ENCODE measurements around the gene PRKAG3.

PRKAG3 gene

DNA sequence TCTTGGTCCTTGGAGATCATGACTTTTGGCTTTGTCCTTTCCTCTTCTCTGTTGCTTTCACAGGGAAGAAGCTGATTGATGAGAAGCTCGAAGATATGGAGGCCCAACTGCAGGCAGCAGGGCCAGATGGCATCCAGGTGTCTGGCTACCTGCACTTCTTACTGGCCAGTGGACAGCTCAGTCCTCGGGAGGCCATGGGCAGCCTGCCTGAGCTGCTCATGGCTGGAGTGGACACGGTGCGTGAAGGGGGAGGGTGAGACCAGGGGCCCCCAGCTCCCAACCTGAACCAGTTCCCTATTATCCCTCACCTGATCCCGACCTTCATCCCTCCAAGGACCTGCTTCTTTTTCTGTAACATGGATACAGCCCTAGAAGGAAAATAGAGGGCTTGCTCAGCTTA lies 18.7 kb downstream of the PRKAG3 start:
- DNase-seq = no peak

DNA sequence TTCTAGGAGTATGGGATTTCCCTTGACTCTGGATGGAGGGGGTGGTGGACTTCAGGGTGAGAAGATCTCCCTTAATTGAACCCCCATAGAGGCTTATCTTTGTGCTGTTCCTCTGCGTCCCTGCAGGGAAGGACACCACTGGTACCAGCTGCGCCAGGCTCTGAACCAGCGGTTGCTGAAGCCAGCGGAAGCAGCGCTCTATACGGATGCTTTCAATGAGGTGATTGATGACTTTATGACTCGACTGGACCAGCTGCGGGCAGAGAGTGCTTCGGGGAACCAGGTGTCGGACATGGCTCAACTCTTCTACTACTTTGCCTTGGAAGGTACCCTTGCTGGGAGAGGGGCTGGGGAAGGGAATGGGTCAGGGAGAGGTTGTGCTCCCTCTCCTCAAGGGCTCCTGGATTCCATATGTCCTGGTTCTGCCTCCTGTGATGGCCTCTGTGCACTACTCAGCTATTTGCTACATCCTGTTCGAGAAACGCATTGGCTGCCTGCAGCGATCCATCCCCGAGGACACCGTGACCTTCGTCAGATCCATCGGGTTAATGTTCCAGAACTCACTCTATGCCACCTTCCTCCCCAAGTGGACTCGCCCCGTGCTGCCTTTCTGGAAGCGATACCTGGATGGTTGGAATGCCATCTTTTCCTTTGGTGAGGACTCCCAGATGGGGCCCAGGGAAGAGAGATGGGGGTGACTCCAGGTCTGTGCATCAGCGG lies 19.3 kb downstream of the PRKAG3 start:
- no peak for DNase-seq

DNA sequence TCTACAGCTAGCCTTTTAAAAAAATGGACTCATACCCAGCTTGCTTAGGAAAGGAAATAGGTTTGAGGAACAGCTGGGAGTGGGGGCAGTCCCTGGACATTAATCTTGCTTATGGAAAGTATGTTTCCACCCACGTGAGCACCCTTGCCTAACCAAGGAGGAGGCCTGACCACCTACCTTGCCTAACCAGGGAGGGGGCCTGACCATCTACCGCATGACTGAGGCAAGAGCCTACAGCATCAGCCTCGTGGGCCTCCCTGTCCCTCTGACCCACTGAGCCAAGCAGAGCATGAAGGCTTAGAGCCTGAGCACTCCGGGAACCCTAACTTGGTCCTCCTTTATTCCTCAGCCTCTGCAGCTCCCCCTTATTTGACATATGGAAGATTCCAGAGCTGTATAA lies 20.2 kb downstream of the PRKAG3 start:
- DNase-seq = no peak

DNA sequence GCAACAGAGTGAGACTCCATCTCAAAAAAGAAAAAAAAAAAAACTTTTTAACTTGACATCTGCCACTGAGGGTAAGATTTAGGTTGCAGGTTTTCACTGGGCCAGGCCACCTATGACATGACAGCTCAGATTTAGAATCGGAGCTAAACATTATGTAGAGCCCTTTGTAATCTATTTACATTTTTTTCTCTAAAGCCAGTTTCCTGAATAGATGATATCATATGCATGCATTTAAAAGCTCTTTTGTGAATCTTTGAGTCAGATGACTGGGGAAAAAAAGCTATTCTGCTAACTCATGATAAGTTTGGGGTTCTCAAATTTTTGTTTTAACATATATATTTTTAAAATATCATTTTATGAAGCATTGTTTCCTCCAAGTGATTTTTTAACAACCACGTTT lies 21.3 kb downstream of the PRKAG3 start:
- no peak for DNase-seq

DNA sequence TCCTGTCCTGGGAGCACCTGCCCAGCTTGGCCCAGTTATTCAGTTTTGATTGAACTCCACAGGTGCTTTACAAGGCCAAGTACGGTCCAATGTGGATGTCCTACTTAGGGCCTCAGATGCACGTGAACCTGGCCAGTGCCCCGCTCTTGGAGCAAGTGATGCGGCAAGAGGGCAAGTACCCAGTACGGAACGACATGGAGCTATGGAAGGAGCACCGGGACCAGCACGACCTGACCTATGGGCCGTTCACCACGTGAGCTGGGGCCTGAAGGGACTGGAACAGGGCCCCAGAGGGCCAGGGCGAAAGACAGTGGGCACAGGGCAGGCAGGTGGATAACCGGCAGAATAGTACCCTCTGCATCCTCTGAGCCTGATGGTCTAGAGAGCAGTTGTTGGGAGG lies 22.1 kb downstream of the PRKAG3 start:
- DNase-seq = no peak

DNA sequence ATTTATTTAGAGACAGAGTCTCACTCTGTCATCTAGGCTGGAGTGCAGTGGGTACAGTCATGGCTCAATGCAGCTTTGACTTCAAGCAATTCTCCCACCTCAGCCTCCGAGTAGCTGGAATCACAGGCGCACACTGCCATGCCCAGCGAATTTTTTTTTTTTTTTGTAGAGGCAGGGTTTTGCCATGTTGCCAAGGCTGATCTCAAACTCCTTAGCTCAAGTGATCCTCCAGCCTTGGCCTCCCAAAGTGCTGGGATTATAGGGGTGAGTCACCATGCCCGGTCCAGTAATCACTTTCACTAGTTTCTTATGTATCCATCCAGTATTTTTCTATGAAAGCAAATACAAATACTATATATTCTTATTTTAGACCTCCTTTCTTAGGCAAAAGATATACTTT lies 24.0 kb downstream of the PRKAG3 start:
- DNase-seq = no peak

DNA sequence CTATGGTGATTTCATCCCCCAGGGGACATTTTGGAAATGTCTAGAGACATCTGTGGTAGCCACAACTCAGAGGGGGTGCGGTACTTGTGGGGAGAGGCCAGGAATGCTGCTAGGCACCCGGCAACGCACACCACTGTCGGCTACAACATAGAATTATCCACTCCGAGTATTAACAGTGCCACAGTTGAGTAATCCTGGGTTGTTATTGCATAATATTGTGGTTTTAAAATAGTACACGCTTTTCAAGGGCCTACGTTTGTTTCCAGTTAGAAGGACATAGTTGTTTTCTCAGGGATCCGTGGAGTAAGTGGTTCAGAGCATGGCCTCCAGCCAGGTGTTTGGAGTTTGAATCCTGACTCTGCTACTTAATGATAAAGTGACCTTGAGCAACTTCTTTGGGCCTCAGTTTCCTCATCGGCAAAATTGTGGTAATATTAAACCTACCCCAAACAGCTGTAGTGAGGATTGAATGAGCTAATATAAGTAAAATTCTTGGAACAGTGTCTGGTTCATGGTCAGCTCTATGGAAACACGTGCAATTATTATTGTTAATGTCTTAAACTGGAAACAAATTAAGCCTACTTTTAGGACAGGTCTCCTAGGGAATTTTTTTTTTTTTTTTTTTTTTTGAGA lies 25.1 kb downstream of the PRKAG3 start:
- no peak for DNase-seq

DNA sequence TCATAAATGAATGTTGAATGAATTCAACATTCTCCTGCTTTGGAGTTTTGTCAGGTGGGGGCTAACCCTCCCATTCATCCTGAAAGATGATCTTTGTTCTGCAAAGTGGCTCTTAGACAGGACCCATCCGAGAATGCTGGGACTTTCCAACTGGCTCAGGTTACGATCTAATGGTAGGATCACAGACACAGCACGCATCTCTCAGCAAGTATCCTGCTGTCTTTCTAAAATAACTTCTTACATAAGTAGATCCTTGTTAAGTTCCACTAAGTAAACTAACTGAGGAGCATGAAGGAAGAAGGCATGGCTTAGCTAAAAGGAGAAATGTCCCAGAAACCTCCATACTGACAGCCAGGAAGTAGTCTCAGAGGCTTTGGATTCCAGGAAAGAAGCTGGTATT lies 26.0 kb downstream of the PRKAG3 start:
- no peak for DNase-seq

DNA sequence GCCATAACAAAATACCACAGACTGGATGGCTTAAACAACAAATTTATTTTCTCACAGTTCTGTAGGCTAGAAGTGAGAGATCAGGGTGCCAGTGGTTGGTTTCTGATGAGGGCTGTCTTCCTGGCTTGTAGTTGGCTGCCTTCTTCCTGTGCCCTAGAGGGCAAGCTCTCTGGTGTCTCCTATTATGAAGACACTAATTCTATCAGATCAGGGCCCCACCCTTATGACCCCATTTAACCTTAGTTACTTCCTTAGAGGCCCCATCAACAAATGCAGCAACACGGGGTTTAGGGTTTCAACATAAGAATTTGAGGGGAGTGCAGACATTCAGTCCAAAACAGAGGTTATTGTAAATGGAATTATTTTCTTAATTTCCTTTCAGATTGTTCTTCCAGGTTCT lies 26.8 kb downstream of the PRKAG3 start:
- DNase-seq = no peak

DNA sequence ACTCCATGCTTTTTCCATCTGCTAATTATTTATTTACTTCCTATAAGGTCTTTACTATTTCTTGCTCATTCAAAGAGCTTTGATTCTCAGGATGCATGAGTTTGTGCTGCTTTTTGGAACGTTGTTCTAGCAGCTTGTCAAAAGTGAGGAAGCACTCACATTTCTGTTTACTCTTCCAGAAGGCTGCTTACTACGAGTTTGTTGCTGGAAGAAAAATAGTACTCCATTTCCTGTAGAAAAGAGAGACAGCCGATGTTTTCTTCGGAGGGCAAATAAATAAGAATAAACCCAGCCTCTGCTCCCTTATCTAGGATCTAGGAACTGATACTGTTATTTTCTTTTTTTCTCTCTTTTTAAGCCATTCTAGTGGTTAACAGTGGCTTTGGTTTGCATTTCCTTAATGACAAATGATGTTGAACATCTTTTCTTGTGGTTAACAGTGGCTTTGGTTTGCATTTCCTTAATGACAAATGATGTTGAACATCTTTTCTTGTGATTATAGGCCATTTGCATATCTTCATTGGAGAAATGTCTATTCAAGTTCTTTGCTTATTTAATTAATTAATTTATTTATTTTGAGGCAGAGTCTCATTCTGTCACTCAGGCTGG lies 29.1 kb downstream of the PRKAG3 start:
- no peak for DNase-seq

DNA sequence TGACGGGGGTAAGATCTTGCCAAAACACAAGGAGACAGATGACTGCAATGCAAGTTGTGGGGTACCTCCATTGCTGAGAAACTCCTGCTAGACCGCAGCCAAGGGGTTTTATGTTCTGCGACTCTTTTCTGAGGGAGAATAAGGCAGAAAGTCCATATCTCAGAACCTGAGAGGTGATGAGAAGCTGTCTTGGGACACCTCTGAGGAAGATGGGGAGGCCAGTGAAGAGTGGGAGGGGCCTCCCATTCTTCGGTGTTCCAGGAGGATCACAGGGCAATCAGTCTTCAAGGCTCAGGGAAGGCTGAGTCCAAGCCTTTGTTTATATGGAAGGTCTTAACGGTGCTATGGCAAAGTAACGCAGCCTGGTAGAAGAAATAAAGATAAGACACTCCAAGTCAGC lies 31.6 kb downstream of the PRKAG3 start:
- DNase-seq = no peak

DNA sequence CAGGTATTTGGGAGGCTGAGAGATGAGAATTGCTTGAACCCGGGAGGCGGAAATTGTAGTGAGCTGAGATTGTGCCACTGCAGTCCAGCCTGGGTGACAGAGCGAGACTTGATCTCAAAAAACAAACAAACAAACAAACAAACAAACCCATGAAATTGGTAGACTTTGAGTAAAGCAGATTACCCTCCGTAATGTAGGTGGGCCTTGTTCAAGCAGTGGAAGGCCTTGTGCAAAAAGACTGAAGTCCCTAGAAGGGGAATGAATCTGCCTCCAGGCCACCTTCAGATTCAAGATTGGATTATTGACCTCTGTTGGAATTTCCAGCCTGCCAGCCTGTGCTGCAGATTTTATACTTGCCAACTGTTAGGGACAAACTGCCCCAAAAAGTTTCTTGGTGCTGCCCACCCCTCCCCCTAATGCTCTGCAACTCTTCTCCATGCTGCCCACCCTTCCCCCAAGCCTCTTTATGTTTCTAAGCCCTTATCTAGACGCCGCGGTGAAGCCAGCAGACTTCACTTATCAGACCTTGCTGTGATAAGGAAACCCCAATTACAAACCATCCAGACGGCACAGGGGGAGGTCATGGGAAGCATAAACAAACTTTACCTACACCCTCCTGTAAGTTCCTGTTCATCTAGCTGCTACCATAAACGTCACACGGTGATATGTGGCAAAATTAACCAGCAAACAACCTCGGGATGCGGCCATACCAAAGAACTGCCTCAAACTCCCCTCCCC lies 32.7 kb downstream of the PRKAG3 start:
- no peak for DNase-seq

DNA sequence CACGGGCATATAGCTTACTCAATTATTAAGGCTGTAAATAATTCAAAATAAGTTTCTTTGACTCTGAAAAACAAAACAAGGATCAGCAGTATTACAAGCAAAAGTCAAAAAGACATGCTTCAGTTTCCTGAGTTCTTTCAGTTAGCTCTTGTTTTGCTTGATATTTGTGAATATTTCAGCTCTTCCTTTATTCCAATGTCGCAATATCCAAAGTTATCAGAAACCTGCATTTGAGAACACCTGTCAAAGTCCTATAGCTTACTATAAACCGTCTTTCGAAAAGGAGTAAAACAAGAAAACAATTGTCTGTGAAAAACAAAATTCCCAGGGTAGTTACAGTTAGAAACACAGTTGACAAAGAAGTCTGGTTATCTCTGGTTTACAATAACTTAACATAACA lies 34.9 kb downstream of the PRKAG3 start:
- no peak for DNase-seq

DNA sequence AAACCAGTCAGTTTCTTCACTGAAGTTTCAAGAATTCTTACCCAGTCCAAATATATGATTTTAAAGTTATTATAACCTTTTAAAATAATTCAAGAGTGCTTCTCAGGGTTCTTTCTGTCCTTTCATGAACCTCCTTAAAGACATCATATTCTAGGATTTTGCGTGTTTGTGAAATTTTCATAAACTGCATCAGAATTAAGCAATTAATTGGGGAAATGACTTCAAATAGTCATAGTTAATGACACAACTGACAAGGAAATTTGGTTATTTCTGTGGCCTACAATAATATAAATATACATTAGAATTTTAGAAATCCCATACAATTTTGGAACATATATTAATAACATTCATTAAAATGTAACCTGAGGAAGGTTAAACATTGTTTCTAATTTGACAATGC lies 39.2 kb downstream of the PRKAG3 start:
- no peak for DNase-seq

DNA sequence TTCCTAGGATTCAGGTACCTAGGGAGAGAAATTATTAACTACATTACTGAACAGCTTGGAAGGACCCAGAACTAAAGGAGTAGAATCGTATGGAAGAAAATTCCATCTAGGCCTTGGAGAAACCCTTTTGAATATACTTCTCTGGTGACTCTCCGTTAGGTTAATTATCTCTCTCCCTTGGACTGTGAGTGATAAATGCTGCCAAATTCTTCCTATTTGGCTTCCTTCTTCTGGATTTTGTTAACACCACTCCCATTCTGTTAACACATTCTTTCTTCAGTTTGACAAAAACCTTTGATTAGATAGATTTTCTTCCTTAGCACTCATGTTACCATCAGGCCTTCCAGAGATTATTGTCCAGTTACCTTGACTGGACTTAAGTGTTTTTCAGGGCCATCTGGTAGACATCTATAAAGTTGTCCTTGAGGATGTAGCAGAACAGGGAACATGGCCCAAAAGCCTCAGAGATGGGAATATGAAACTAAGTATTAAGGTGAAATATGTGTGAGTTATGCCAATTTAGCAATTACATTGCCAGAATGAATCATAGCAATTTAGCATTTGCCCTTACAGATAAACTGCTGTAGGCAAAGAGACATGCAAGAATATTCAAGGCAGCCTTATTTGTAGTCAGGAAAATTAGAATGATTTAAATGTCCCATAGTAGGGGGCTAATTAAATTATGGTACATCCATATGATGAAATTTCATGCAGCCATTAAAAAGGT lies 42.9 kb downstream of the PRKAG3 start:
- no peak for DNase-seq

DNA sequence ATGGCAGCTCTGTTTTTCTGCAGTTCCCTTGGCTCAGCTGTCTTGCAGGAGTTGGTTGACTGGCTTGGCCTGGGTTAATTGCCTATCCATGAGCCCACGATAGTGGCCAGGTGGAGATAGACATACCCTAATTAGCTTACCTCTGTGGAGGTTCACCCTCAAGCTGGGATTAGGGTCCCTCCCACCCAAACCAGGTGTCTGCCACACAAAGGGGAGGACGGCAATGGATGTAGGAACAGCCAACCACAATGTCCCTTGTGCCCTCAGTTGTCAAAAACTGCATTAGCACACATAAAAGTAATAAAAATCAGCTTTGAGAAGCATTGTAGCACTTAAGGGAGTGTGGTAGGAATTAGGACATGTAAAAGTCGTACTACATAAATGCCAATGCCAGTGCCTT lies 45.5 kb downstream of the PRKAG3 start:
- no peak for DNase-seq

DNA sequence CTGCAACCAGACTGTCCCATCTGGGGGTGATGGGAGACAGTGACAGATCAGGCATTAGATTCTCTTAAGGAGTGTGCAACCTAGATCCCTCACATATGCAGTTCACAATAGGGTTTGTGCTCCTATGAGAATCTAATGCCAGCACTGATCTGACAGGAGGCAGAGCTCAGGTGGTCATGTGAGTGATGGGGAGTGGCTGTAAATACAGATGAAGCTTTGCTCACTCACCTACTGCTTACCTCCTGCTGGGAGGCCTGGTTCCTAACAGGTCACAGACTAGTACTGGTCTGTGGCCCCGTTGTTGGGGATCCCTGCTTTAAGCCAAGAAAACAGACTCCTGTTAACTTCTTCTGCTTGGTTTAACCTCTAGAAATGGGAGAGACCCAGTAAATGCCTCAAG lies 46.5 kb downstream of the PRKAG3 start:
- no peak for DNase-seq

DNA sequence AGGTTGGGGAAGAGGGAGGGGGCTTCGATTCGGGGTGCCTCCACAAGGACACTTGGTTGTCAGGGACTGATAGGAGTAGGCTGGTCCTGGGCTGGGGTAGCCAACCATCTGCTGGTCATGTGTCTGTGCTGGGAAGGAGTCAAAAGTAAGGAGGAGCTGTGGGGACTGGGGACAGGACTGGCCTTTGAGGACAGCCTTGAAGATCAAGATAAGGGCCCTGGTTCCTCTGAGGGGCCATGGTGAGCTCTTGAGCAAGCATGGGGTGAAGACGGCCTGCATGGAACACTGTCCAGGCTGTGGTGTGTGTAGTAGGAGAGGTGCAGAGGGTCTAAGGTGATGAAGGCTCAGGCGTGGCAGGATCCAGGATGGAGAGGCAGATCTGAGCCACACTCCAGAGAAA lies 47.9 kb downstream of the PRKAG3 start:
- DNase-seq = no peak

DNA sequence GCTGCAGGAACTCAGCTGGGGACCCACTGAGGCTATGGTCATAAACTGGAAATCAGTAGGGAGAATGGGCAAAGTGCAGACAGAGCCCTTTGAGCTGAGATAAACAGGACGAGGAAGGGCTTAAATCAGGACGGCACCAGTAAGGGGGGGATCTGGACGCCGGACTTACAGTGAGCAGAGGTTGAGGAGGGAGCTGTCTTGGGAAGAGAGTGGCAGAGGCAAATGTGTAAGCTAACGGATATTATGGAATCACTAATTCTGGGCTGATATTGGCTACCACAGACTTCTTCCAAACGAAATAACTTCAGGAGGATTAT lies 49.1 kb downstream of the PRKAG3 start:
- no peak for DNase-seq

DNA sequence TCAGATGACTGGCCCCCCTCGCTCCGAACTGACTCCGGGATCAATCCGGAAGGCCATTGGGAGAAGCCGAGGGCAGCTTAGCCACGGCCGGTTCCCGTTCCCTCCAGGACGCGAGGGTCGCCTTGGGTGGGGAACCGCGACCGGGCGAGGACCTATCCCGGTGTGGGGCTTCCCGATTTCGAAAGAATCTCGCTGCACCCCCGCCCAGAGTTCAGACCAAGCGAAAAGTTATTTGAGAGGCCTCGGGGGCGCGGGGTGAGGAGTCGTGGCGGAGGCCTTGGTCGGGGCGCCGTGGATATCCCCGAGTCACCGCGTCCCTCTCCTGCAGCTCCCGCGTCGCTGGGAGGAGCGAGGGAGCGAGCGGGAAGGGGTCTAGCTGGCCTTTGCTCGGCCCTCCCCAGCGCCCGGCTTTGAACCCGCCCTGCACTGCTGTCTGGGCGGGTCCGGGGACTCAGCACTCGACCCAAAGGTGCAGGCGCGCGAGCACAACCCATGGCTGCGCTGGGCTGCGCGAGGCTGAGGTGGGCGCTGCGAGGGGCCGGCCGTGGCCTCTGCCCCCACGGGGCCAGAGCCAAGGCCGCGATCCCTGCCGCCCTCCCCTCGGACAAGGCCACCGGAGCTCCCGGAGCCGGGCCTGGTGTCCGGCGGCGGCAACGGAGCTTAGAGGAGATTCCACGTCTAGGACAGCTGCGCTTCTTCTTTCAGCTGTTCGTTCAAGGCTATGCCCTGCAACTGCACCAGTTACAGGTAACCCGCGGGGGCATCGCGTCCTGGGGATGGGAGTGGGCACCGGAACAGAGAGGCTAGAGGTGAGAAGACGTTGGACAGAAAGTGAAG lies 49.7 kb downstream of the PRKAG3 start, which contains the start of gene CYP27A1:
Gene CYP27A1, plus strand, starts transcription at position 457 of the 837 bp plus-strand sequence. Its CDS starts 36 bp downstream, at position 493.
- DNase-seq = no peak

DNA sequence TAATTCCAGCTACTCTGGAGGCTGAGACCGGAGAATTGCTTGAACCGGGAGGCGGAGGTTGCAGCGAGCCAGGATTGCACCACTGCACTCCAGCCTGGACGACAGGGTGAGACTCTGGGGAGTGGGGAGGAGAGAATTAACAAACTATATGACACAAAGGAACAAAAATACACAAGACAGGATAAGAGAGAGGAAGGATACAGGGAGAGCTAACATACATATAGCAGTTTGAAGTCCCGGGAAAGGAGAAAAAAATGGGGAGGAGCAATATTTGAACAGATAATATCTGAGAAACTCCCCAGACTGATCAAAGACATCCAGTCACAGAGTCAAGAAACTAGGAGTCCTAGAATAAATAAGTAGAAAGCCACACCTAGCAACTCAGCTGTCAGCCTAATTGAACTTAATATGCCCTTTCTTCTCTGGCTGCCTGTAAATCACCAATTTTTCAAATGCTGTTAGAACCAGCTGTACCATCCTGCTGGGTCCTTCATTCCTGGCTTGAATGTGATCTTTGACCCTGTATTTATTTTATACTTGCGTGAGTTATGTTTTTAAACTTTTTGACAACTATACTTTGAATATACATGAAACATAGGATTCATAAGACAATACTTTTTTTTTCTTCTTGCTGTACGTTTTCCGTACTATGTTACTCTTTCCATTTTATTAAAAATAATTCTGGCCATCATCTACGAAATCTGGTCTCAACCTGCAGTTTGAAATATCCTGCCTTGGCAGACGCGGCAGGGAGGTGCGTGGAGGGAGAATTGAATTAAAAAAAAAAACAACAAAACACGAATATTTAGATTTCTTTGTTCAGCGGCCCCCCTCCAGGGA lies 50.5 kb downstream of the PRKAG3 start:
- DNase-seq = no peak

All from stimulated activated naive CD4-positive, alpha-beta T cell treated with Interleukin-2 at 50 U/mL for 16 hours (primary cell).